Measurements from ENCODE around the gene RAPGEF4.
A peak's percentile ranks its signal among the peaks of the same experiment; 100 is the strongest.

DNA sequence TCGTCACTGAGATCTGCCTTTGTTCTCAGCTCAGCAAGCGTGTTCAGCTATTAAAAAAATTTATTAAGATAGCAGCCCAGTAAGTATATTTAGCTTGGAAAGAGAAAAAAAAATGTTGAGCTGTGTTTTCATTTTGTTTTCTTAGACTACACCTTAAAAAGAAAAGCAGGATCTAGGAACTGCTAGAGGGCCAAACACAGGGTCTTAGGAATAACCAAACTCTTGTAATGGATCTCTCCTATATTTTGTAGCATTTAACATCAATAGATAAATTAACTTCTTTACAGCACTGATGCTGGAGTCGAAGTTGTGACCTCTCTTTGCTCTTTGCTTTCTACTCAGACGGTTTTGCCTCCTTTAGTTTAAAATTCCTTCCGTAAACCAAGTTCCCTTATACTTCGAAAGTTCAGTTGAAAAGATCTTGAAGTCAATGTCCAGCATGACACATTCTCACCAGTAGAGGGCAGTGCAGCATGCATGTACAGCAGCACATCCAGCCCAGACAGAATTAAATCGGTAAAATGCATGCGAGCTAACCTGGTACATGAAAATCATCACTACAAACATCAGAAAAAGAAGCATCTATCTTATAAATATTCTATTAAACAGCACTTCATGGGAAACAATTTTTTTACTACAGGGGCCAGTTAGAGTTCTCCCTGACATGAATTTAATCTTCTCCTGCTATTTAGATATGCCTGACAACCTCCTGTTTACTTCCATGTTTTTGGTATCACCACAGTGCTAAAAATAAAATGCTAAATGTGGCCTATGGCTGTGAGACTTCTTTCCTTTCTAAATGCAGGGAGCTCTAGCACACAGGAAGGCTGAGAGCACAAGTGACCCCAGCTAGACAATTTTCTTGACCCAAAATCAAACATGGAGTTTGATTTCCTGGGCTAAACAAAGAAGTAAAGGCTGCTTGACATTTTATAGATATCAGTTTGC is 291.8 kb downstream of the RAPGEF4 start:
- TF ChIP-seq POLR2A (IDR thresholded peaks at IDR 0.05; ENCODE audit: borderline replicate concordance, extremely low read depth, insufficient read depth, insufficient read length) (no peak), ZNF274 (IDR thresholded peaks at IDR 0.05; ENCODE audit: low read depth, low read length) (no peak), SIN3A (IDR thresholded peaks at IDR 0.05; ENCODE audit: low read depth) (0 out of 2 replicates have a peak, but pooled peaks have one; percentile 30), SRF (IDR thresholded peaks at IDR 0.05; ENCODE audit: low read depth) (peak; percentile 45; the same call in 1 of the 2 replicates), CEBPB (IDR thresholded peaks at IDR 0.05; ENCODE audit: low read depth) (no peak), EZH2 (IDR thresholded peaks at IDR 0.05) (no peak), FOSL1 (IDR thresholded peaks at IDR 0.05; ENCODE audit: low read depth) (no peak), POLR2AphosphoS5 (IDR thresholded peaks at IDR 0.05; ENCODE audit: low read depth, low read length) (no peak), EZH2phosphoT487 (IDR thresholded peaks at IDR 0.05; ENCODE audit: borderline replicate concordance) (no peak)
- TF ChIP-seq, protein P1, sequence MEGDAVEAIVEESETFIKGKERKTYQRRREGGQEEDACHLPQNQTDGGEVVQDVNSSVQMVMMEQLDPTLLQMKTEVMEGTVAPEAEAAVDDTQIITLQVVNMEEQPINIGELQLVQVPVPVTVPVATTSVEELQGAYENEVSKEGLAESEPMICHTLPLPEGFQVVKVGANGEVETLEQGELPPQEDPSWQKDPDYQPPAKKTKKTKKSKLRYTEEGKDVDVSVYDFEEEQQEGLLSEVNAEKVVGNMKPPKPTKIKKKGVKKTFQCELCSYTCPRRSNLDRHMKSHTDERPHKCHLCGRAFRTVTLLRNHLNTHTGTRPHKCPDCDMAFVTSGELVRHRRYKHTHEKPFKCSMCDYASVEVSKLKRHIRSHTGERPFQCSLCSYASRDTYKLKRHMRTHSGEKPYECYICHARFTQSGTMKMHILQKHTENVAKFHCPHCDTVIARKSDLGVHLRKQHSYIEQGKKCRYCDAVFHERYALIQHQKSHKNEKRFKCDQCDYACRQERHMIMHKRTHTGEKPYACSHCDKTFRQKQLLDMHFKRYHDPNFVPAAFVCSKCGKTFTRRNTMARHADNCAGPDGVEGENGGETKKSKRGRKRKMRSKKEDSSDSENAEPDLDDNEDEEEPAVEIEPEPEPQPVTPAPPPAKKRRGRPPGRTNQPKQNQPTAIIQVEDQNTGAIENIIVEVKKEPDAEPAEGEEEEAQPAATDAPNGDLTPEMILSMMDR (IDR thresholded peaks at IDR 0.05 in 2 of 3, conservative IDR thresholded peaks at IDR 0.05 in 1 of 3; ENCODE audit: borderline replicate concordance in 1 of 3, insufficient read depth in 1 of 3, low read depth in 2 of 3, low read length in 2 of 3), result peak; percentile 91 to 98 (median 94)
- TF ChIP-seq, protein P2, sequence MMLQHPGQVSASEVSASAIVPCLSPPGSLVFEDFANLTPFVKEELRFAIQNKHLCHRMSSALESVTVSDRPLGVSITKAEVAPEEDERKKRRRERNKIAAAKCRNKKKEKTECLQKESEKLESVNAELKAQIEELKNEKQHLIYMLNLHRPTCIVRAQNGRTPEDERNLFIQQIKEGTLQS (IDR thresholded peaks at IDR 0.05), result no peak
- TF ChIP-seq, protein P3, sequence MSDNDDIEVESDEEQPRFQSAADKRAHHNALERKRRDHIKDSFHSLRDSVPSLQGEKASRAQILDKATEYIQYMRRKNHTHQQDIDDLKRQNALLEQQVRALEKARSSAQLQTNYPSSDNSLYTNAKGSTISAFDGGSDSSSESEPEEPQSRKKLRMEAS (IDR thresholded peaks at IDR 0.05), result no peak
- TF ChIP-seq, protein P4, sequence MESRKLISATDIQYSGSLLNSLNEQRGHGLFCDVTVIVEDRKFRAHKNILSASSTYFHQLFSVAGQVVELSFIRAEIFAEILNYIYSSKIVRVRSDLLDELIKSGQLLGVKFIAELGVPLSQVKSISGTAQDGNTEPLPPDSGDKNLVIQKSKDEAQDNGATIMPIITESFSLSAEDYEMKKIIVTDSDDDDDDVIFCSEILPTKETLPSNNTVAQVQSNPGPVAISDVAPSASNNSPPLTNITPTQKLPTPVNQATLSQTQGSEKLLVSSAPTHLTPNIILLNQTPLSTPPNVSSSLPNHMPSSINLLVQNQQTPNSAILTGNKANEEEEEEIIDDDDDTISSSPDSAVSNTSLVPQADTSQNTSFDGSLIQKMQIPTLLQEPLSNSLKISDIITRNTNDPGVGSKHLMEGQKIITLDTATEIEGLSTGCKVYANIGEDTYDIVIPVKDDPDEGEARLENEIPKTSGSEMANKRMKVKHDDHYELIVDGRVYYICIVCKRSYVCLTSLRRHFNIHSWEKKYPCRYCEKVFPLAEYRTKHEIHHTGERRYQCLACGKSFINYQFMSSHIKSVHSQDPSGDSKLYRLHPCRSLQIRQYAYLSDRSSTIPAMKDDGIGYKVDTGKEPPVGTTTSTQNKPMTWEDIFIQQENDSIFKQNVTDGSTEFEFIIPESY (IDR thresholded peaks at IDR 0.05; ENCODE audit: extremely low read depth, insufficient replicate concordance, low read length), result no peak
